Stimulated activated CD8-positive, alpha-beta memory T cell treated with anti-CD3 and anti-CD28 coated beads, Interleukin-7, amount 100 ng/mL, for 1 hour (primary cell): ENCODE data around the gene GORASP2.
"Not testable (repeated sequence)": the region's sequence is repeated elsewhere in the genome, so short reads cannot be mapped to it uniquely, and the experiment has no call there.

Source experiments
- DNase-seq, 2 donors: peaks; one replicate each; pipeline ENCODE4 v3.0.0-alpha.2; 2020; ENCODE audit warnings: low read depth in 2 of 2

The GORASP2 gene

DNA sequence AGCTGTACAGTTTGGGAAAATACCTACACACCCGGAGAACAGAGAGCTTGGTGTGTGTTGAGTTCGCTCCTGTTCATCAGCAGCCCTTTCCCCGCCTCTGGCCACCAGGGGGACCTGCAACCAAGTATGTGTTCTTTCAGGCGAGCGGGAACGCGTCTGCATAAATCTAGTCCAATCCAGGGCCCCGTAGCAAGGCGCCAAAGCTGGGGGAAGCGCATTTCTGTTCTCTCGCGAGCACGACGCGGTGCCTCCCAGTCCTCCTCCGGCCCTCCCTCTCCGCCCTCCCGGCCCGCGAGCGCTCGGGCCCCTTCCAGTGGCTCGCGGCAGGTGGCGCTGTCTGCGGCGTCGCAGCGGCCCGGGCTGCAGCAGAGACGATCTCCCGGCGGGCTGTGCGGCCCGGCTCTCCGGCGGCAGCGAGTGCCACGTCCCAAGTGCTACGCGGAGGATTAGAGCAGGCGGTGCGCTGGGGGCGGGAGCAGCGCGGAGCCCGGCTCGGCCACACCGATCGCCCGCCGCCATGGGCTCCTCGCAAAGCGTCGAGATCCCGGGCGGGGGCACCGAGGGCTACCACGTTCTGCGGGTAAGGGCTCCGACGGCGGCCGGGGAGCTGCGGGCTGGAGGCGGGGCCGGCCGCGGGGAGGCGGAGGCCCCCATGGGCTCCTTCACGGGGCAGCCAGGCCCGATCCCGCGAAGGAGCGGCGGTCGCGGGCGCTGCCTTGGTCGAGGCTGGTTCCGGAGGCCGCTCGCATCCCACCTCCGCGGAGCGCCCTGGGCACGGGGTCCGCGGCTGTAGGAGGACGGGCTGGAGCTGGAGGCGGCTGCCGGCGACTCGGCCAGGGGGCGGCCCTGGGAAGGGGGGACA lies at the start of gene GORASP2:
TSS of gene GORASP2 (plus strand) at position 430 of the 862 bp plus-strand sequence. CDS start at position 518, 88 bp downstream.
- peak; percentile 92 to 93 for DNase-seq

DNA sequence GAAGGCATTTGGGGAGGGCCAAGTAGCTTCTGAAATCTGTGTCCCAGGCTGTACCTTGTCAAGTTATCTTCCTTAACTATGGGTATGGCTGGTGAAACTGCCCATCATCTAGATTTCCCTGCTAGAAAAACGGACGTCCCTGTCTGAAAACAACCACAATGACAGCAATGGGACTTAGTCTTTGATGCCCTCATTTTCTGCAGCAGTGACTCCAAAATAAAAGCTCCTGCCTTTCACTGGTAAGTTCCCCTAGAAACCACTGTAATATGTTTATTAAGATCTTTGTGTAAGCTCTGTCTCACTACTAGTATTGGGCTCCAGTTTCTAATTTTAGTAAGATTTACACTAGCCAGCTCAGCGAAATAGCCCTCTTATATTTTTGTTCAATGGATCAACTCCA lies 47.2 kb upstream of the GORASP2 start:
- no peak for DNase-seq

- DNase-seq: no peak
Measured at GRCh38 chr2:170882758-170883157, 46.3 kb upstream of the GORASP2 start.

GRCh38 chr2:170883683-170884082 lies 45.4 kb upstream of the GORASP2 start:
- DNase-seq: no peak

GRCh38 chr2:170885130-170885791 lies 43.8 kb upstream of the GORASP2 start:
- no peak for DNase-seq

- DNase-seq: no peak
Measured at GRCh38 chr2:170886386-170886785, 42.7 kb upstream of the GORASP2 start.

DNA sequence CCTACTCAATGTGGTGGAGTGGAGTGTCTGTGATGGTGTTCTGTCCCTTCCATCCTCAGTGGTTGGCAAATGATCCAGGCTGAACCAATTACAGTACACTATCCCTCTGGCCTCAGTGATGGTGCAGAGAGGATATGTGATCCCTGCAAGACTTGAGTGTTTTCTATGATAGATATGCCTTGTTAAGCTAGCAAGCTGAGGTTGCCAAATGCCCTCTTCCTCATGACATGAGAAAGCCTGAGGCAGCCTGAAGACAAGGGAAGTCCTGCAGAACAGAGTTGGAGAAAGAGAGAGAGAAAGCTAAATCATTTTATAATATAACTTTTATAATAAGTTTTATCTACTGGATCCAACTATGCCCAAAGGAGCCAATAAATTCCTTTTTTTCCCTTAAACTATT lies 41.6 kb upstream of the GORASP2 start:
- DNase-seq: no peak

DNA sequence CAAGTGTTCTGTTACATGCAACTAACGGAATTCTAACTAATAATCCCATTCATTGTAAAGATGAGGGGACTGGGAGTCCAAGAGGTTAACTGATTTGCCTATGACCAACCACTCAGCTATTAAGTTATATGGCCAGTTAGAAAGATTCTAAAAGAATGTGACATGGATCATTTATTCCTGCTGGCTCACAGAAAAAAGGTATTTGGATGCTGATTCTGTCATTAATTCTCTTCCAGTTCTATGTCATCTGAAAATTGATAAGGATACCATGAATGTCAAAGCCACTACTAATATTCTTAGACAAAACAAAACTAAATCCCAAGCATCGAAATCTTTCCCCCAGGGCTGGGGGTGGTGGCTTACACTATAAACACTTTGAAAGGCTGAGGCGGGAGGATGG lies 41.2 kb upstream of the GORASP2 start:
- DNase-seq: no peak

- no peak for DNase-seq
Measured at GRCh38 chr2:170891893-170892292, 37.2 kb upstream of the GORASP2 start.

DNA sequence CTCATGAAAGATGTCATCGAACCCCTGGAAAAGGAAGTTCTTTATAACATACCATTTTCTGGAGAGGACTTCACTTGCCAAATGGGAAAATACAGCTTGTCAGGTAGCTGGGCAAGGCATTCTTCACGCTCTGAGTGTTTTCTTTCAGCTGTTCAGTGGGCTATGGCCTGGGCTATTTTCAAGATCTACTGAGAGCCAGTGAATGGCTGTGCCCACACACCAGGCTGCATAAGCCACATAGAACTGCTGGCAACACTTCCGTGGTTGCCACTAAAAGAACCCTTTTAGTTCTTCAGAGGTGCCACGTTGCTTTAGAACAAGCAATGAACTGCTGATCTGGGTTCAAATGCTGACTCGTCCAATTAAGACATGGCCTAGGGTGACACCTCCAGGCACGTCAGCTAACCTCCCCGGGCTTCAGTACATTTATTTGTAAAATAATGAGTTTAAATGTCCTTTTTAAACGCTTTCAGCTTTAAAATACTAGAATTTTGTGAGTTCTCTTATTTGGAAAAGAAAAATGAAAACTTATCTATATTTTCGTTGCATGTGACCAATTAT lies 36.6 kb upstream of the GORASP2 start:
- no peak for DNase-seq

GRCh38 chr2:170895023-170895757 lies 33.9 kb upstream of the GORASP2 start:
- DNase-seq: no peak

GRCh38 chr2:170896622-170897021 lies 32.4 kb upstream of the GORASP2 start:
- DNase-seq: no peak

- DNase-seq: no peak
Measured at GRCh38 chr2:170897108-170897507, 31.9 kb upstream of the GORASP2 start.

GRCh38 chr2:170905864-170906263 lies 23.2 kb upstream of the GORASP2 start:
- DNase-seq: no peak

DNA sequence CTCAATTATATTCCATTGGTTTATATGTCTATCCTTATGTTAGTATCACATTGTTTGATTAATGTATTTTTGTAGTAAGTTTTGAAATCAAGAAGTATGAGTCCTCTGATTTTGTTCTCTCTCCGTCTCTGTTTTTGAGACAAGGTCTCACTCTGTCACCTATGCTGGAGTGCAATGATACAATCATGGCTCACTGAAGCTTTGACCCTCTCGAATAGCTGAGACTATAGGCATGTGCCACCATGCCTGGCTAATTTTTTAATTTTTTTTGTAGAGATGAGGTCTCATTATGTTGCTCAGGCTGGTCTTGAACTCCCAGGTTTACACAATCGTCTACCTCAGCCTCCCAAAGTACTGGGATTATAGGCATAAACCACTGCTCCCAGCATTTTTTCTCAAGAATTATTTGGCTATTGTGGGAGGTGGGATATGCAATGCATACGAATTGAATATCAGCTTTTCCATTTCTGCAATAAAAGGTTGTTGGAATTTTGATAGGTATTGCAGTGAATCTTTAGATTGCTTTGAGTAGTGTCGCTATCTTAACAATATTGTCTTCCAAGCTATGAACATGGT lies 17.7 kb upstream of the GORASP2 start:
- DNase-seq: no peak

- not testable (repeated sequence) for DNase-seq
Measured at GRCh38 chr2:170914994-170915666, 13.9 kb upstream of the GORASP2 start.

GRCh38 chr2:170917219-170917913 lies 11.7 kb upstream of the GORASP2 start:
- no peak for DNase-seq

- no peak for DNase-seq
Measured at GRCh38 chr2:170917957-170918356, 11.1 kb upstream of the GORASP2 start.

DNA sequence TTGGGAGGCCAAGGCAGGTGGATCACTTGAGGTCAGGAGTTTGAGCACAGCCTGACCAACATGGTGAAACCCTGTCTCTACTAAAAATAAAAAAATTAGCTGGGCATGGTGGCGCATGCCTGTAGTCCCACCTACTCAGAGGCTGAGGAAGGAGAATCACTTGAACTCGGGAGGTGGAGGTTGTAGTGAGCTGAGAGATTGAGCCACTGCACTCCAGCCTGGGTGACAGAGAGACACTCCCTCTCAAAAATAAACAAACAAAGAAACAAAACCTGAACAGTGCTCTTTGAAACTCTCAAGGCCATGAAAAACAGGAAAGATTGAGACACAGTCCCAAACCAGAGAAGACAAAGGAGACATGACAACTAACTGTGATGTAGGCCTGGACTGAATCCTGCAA lies 7.2 kb upstream of the GORASP2 start:
- not testable (repeated sequence) for DNase-seq

DNA sequence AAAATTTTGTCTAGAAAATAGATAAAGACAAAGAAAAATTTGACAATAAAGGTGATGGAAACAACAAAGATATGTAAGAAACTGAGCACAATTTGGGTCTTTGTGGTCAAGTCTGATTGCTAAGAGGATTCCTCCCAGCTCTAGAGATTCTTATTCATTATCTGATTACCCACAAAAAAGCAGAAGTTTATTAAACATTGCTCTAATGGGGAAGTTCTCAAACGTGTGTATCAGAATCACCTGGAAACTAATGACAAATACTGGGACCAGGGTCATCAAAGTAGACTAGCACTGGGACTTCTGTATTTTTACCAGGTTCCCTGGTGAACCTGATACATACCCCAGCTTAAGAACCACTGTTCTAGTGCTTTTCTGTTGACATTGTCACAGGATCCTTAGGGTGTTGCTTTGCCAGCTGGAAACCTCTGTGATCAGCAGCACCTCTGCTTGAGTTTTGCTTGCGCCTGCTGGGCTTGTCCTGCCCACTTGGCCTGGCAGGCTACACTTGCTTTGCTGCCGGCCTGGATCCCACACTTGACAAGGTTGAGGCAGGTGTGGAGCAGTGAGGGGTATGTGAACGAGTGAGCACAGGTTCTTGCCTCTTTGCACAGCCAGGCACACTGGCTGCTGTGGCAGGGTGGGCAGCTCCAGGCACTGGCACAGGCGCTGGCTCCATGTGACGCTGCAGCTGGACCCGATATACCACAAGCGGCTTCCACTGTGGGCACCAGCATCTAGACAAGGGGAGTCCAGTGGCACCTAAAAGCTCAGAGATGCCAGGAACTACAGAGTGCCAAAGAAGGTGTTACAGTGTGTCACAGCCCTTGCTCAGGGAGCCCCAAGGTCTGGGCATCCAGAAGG lies 6.2 kb upstream of the GORASP2 start:
- DNase-seq: no peak
